Stimulated activated CD4-positive, alpha-beta T cell treated with anti-CD3 and anti-CD28 coated beads, TNF-alpha, amount 100 ng/mL, for 4 hours (primary cell): ENCODE measurements around the gene PLCL1.
"Not testable (repeated sequence)": the region's sequence is repeated elsewhere in the genome, so short reads cannot be mapped to it uniquely, and the experiment has no call there.

Source experiments
- DNase-seq, 3 experiments: peaks; one replicate each; pipeline ENCODE4 v3.0.0-alpha.2; 2020; ENCODE audit warnings: low read depth in 3 of 3

PLCL1 gene

GRCh38 chr2:197997083-197997541 is 192.7 kb downstream of the PLCL1 start:
- no peak for DNase-seq

- peak in 2 of 3 experiments; percentile 15 to 17 for DNase-seq
Measured at GRCh38 chr2:197998702-197999101, 194.3 kb downstream of the PLCL1 start.

GRCh38 chr2:198000417-198000816 is 196.0 kb downstream of the PLCL1 start:
- no peak for DNase-seq

GRCh38 chr2:198004173-198004572 is 199.8 kb downstream of the PLCL1 start:
- no peak for DNase-seq

GRCh38 chr2:198004921-198005829 is 200.8 kb downstream of the PLCL1 start:
- DNase-seq = peak in 1 of 3 experiments; percentile 8

- no peak for DNase-seq
Measured at GRCh38 chr2:198006733-198007132, 202.3 kb downstream of the PLCL1 start.

GRCh38 chr2:198008230-198008629 is 203.8 kb downstream of the PLCL1 start:
- no peak for DNase-seq

GRCh38 chr2:198012025-198012424 is 207.6 kb downstream of the PLCL1 start:
- no peak for DNase-seq

- no peak for DNase-seq
Measured at GRCh38 chr2:198016243-198016642, 211.8 kb downstream of the PLCL1 start.

GRCh38 chr2:198017068-198017467 is 212.7 kb downstream of the PLCL1 start:
- DNase-seq = no peak

GRCh38 chr2:198028955-198029354 is 224.6 kb downstream of the PLCL1 start:
- DNase-seq = no peak

- not testable (repeated sequence) for DNase-seq
Measured at GRCh38 chr2:198029576-198029975, 225.2 kb downstream of the PLCL1 start.

- DNase-seq = no peak
Measured at GRCh38 chr2:198033626-198034025, 229.2 kb downstream of the PLCL1 start.

GRCh38 chr2:198036029-198036879 is 231.9 kb downstream of the PLCL1 start:
- DNase-seq = no peak

- DNase-seq = no peak
Measured at GRCh38 chr2:198040835-198041234, 236.4 kb downstream of the PLCL1 start.

- no peak for DNase-seq
Measured at GRCh38 chr2:198042189-198042588, 237.8 kb downstream of the PLCL1 start.

GRCh38 chr2:198044777-198045176 is 240.4 kb downstream of the PLCL1 start:
- DNase-seq = no peak

- DNase-seq = no peak
Measured at GRCh38 chr2:198045227-198045626, 240.8 kb downstream of the PLCL1 start.

- DNase-seq = no peak
Measured at GRCh38 chr2:198052741-198053140, 248.3 kb downstream of the PLCL1 start.

GRCh38 chr2:198053148-198053547 is 248.8 kb downstream of the PLCL1 start:
- no peak for DNase-seq

- DNase-seq = no peak
Measured at GRCh38 chr2:198053776-198054175, 249.4 kb downstream of the PLCL1 start.

GRCh38 chr2:198054299-198054698 is 249.9 kb downstream of the PLCL1 start:
- peak; percentile 13 to 15 (median 14) for DNase-seq
